ENCODE data around the gene SERPING1. TPM values are rescaled to one million over a fixed set of nuclear protein-coding genes. Genes with fewer than 3 reads are reported as not detected.

SERPING1 gene
- total and polyA plus RNA-seq, 2 donors (not counting 1 experiment from before 2014, with no cell fraction given): not detected

- Histone ChIP-seq H3K4me3 (ENCODE audit: control extremely low read depth in 1 of 5, extremely low read depth in 1 of 5, insufficient read depth in 1 of 5, low read depth in 2 of 5, low read length in 4 of 5) (no peak overlapping the region), H3K4me2 (replicated peaks; ENCODE audit: low read depth, low read length, poor library complexity, severe bottlenecking) (no peak overlapping the region), H2AFZ (ENCODE audit: insufficient read depth, low read depth, low read length, poor library complexity, severe bottlenecking) (no peak overlapping the region), H4K20me1 (ENCODE audit: control insufficient read depth, insufficient read depth, low read length, poor library complexity, severe bottlenecking) (peaks cover 8% of the 10 kb centered on the region), H3K4me1 (ENCODE audit: control insufficient read depth in 2 of 2, insufficient read depth in 2 of 2, low read length in 2 of 2) (peaks cover 9 to 21% of the 10 kb centered on the region in 2 donors), H3K9me3 (ENCODE audit: control extremely low read depth in 1 of 3, control insufficient read depth in 2 of 3, insufficient read depth in 1 of 3, low read length in 2 of 3) (no peaks in the 10 kb centered on the region), H3K79me2 (ENCODE audit: control insufficient read depth, insufficient read depth, low read length) (peaks cover 46% of the 10 kb centered on the region), H3K9ac (ENCODE audit: low read length) (no peak overlapping the region), H3K27ac (ENCODE audit: low read length in 2 of 2) (no peak overlapping the region), H3K27me3 (replicated peaks in 1 of 4; ENCODE audit: control extremely low read depth in 1 of 4, control insufficient read depth in 3 of 4, insufficient read depth in 4 of 4, low read length in 3 of 4) (no peaks in the 10 kb centered on the region), H3K36me3 (replicated peaks in 1 of 2; ENCODE audit: control extremely low read depth in 1 of 2, control insufficient read depth in 1 of 2, extremely low read depth in 1 of 2, insufficient read depth in 2 of 2, low read length in 1 of 2) (peaks cover 5 to 35% of the 10 kb centered on the region in 2 experiments)
- intact Hi-C loops (cut with micrococcal nuclease): no loop called here
- POLR2A ChIA-PET: no interaction called here
- DNase-seq (peak; percentile 57), ATAC-seq (ENCODE audit: low read depth) (no peak)
- WGBS (ENCODE audit: insufficient coverage): 69% methylated on average over 2 of the region's 4 CpGs
- TF ChIP-seq EZH2 (IDR thresholded peaks at IDR 0.05; ENCODE audit: borderline replicate concordance, insufficient read depth, low read depth, low read length, poor library complexity, severe bottlenecking) (no peak), CTCF (IDR thresholded peaks at IDR 0.05) (peak; percentile 40)
- Mint-ChIP-seq H3K9me3 (ENCODE audit: insufficient read depth) (no peaks in the 10 kb centered on the region), H3K27ac (no peak overlapping the region), H3K4me1 (peaks cover 35% of the 10 kb centered on the region), H3K27me3 (no peaks in the 10 kb centered on the region), H3K4me3 (no peak overlapping the region)
- CTCF ChIA-PET: interaction anchor here (0.7 to 1.8 kb wide), 3 partner anchors 22 to 336 kb away, joined by 3 to 8 read pairs (median 3); no protein-coding TSS in a partner anchor
These were observed 65.4 kb downstream of the SERPING1 start for GRCh38 chr11:57662893-57663292.

- Histone ChIP-seq H3K27me3 (replicated peaks in 1 of 4; ENCODE audit: control extremely low read depth in 1 of 4, control insufficient read depth in 3 of 4, insufficient read depth in 4 of 4, low read length in 3 of 4) (no peaks in the 10 kb centered on the region), H3K36me3 (replicated peaks in 1 of 2; ENCODE audit: control extremely low read depth in 1 of 2, control insufficient read depth in 1 of 2, extremely low read depth in 1 of 2, insufficient read depth in 2 of 2, low read length in 1 of 2) (peaks cover 5 to 35% of the 10 kb centered on the region in 2 experiments), H3K4me3 (ENCODE audit: control extremely low read depth in 1 of 5, extremely low read depth in 1 of 5, insufficient read depth in 1 of 5, low read depth in 2 of 5, low read length in 4 of 5) (no peak overlapping the region), H2AFZ (ENCODE audit: insufficient read depth, low read depth, low read length, poor library complexity, severe bottlenecking) (no peak overlapping the region), H3K9ac (ENCODE audit: low read length) (no peak overlapping the region), H4K20me1 (ENCODE audit: control insufficient read depth, insufficient read depth, low read length, poor library complexity, severe bottlenecking) (peaks cover 8% of the 10 kb centered on the region), H3K4me1 (ENCODE audit: control insufficient read depth in 2 of 2, insufficient read depth in 2 of 2, low read length in 2 of 2) (peaks cover 8 to 18% of the 10 kb centered on the region in 2 donors), H3K79me2 (ENCODE audit: control insufficient read depth, insufficient read depth, low read length) (peaks cover 40% of the 10 kb centered on the region), H3K4me2 (replicated peaks; ENCODE audit: low read depth, low read length, poor library complexity, severe bottlenecking) (no peak overlapping the region), H3K27ac (ENCODE audit: low read length in 2 of 2) (no peak overlapping the region), H3K9me3 (ENCODE audit: control extremely low read depth in 1 of 3, control insufficient read depth in 2 of 3, insufficient read depth in 1 of 3, low read length in 2 of 3) (no peaks in the 10 kb centered on the region)
- Mint-ChIP-seq H3K4me1 (peaks cover 35% of the 10 kb centered on the region), H3K9me3 (ENCODE audit: insufficient read depth) (no peaks in the 10 kb centered on the region), H3K4me3 (no peak overlapping the region), H3K27me3 (no peaks in the 10 kb centered on the region), H3K27ac (no peak overlapping the region)
- CTCF ChIA-PET: interaction anchor here (0.7 to 1.6 kb wide), 3 partner anchors 20 to 913 kb away, joined by 3 to 5 read pairs (median 3); no protein-coding TSS in a partner anchor
- no peak for ATAC-seq (ENCODE audit: low read depth)
- POLR2A ChIA-PET: no interaction called here
- intact Hi-C loops (cut with micrococcal nuclease): no loop called here
- TF ChIP-seq CTCF (IDR thresholded peaks at IDR 0.05) (no peak), EZH2 (IDR thresholded peaks at IDR 0.05; ENCODE audit: borderline replicate concordance, insufficient read depth, low read depth, low read length, poor library complexity, severe bottlenecking) (no peak)
- DNase-seq: no peak
- 94% methylated on average over 3 of the region's 9 CpGs for WGBS (ENCODE audit: insufficient coverage)
These were observed 66.5 kb downstream of the SERPING1 start for GRCh38 chr11:57663975-57664374.

Small RNA genes within 50 kb of the gene (small RNA-seq; reads per million reads assigned to genes)
- 30.2 reads per million, percentile 91 among the genes with 10 or more reads in this experiment for gene MIR130A (ENCODE audit: insufficient read length, low read depth, low replicate concordance)

Other genes with a start within 250 kb of the SERPING1 start
- gene PRG3, start 216.5 kb upstream of the SERPING1 start, total RNA-seq: not detected in 2 replicates
- gene PRG3, start 216.5 kb upstream of the SERPING1 start, polyA plus RNA-seq: not detected in 2 replicates
- not detected in 2 replicates for gene PRG2, start 207.0 kb upstream of the SERPING1 start, total RNA-seq
- gene PRG2, start 207.0 kb upstream of the SERPING1 start, polyA plus RNA-seq: 0.07 and 0.52 TPM in 2 replicates
- 19.3 and 20.9 TPM in 2 replicates for gene SLC43A3, start 170.6 kb upstream of the SERPING1 start, total RNA-seq
- 7.6 and 8.0 TPM in 2 replicates for gene SLC43A3, start 170.6 kb upstream of the SERPING1 start, polyA plus RNA-seq
- gene RTN4RL2, start 137.2 kb upstream of the SERPING1 start, total RNA-seq: 0.12 and 0.27 TPM in 2 replicates
- 0.10 and 0.13 TPM in 2 replicates for gene RTN4RL2, start 137.2 kb upstream of the SERPING1 start, polyA plus RNA-seq
- gene SLC43A1, start 82.0 kb upstream of the SERPING1 start, total RNA-seq: 3.7 and 5.9 TPM in 2 replicates
- gene SLC43A1, start 82.0 kb upstream of the SERPING1 start, polyA plus RNA-seq: 4.8 and 6.4 TPM in 2 replicates
- 39.6 and 39.8 TPM in 2 replicates for gene TIMM10, start 66.9 kb upstream of the SERPING1 start, total RNA-seq
- gene TIMM10, start 66.9 kb upstream of the SERPING1 start, polyA plus RNA-seq: 21.6 and 36.5 TPM in 2 replicates
- not detected in 2 replicates for gene SMTNL1, start 60.1 kb upstream of the SERPING1 start, total RNA-seq
- not detected in 2 replicates for gene SMTNL1, start 60.1 kb upstream of the SERPING1 start, polyA plus RNA-seq
- gene UBE2L6, start 30.0 kb upstream of the SERPING1 start, total RNA-seq: 66.3 and 70.7 TPM in 2 replicates
- 45.6 and 63.5 TPM in 2 replicates for gene UBE2L6, start 30.0 kb upstream of the SERPING1 start, polyA plus RNA-seq
- gene YPEL4, start 52.2 kb downstream of the SERPING1 start, total RNA-seq: 1.1 and 1.9 TPM in 2 replicates
- 0.03 and 0.19 TPM in 2 replicates for gene YPEL4, start 52.2 kb downstream of the SERPING1 start, polyA plus RNA-seq
- gene CLP1, start 60.1 kb downstream of the SERPING1 start, total RNA-seq: 15.5 and 15.8 TPM in 2 replicates
- 6.0 and 9.5 TPM in 2 replicates for gene CLP1, start 60.1 kb downstream of the SERPING1 start, polyA plus RNA-seq
- 53.8 and 56.2 TPM in 2 replicates for gene ZDHHC5, start 70.4 kb downstream of the SERPING1 start, total RNA-seq
- gene ZDHHC5, start 70.4 kb downstream of the SERPING1 start, polyA plus RNA-seq: 31.5 and 33.7 TPM in 2 replicates
- gene MED19, start 114.5 kb downstream of the SERPING1 start, total RNA-seq: 13.7 and 15.0 TPM in 2 replicates
- 9.3 and 10.1 TPM in 2 replicates for gene MED19, start 114.5 kb downstream of the SERPING1 start, polyA plus RNA-seq
- gene TMX2, start 114.9 kb downstream of the SERPING1 start, total RNA-seq: 58.8 and 60.2 TPM in 2 replicates
- 29.5 and 40.3 TPM in 2 replicates for gene TMX2, start 114.9 kb downstream of the SERPING1 start, polyA plus RNA-seq
- gene SELENOH, start 143.8 kb downstream of the SERPING1 start, total RNA-seq: 147 and 153 TPM in 2 replicates
- gene SELENOH, start 143.8 kb downstream of the SERPING1 start, polyA plus RNA-seq: 170 and 196 TPM in 2 replicates
- not detected in 2 replicates for gene BTBD18, start 154.1 kb downstream of the SERPING1 start, total RNA-seq
- 0.04 TPM in 1 of 2 replicates, not detected in the other for gene BTBD18, start 154.1 kb downstream of the SERPING1 start, polyA plus RNA-seq
- gene CTNND1, start 164.1 kb downstream of the SERPING1 start, total RNA-seq: 54.4 and 59.2 TPM in 2 replicates
- 12.1 and 25.7 TPM in 2 replicates for gene CTNND1, start 164.1 kb downstream of the SERPING1 start, polyA plus RNA-seq